ENCODE data around the gene CDC42SE2.

Gene CDC42SE2

DNA sequence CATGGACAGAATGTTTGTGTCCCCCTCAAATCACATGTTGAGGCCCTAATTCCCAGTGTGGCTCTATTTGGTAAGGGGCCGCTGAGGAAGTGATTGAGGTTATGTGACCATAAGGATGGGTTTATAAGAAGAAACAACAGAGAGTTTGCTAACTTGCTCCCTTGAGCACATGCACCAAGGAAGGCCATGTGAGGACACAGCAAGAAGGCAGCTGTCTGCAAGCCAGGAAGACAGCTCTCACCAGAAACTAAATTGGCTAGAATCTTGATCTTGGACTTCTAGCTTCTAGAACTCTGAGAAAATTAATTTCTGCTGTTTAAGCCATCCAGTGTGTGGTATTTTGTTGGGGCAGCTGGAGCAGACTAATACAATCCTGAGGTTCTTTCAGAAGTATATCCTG, 35.2 kb upstream of the CDC42SE2 start:
- Histone ChIP-seq H2AFZ (ENCODE audit: low read depth, low read length, severe bottlenecking) (no peak overlapping the region), H3K9ac (ENCODE audit: low read length) (no peak overlapping the region), H3K4me3 (ENCODE audit: insufficient read depth, low read length, poor library complexity, severe bottlenecking) (no peak overlapping the region), H4K20me1 (ENCODE audit: low read depth, low read length) (no peaks in the 10 kb centered on the region), H3F3A (ENCODE audit: insufficient read depth) (peaks cover 6% of the 10 kb centered on the region; the same call in 1 of the 2 replicates), H3K9me2 (replicated peaks; ENCODE audit: insufficient read depth, low read length) (no peaks in the 10 kb centered on the region), H3K79me2 (ENCODE audit: insufficient read depth, low read length) (no peaks in the 10 kb centered on the region; the same call in 1 of the 2 replicates), H3K4me2 (ENCODE audit: low read depth, low read length, poor library complexity, severe bottlenecking) (no peak overlapping the region), H3K9me3 (ENCODE audit: insufficient read depth, low read length) (no peaks in the 10 kb centered on the region), H3K36me3 (ENCODE audit: low read length) (0 out of 2 replicates have a peak, but pooled peaks cover under 1% of the 10 kb centered on the region), H3K27me3 (ENCODE audit: low read length) (no peaks in the 10 kb centered on the region), H3K27ac (ENCODE audit: low read depth, low read length) (no peak overlapping the region)
- TF ChIP-seq, protein P1, sequence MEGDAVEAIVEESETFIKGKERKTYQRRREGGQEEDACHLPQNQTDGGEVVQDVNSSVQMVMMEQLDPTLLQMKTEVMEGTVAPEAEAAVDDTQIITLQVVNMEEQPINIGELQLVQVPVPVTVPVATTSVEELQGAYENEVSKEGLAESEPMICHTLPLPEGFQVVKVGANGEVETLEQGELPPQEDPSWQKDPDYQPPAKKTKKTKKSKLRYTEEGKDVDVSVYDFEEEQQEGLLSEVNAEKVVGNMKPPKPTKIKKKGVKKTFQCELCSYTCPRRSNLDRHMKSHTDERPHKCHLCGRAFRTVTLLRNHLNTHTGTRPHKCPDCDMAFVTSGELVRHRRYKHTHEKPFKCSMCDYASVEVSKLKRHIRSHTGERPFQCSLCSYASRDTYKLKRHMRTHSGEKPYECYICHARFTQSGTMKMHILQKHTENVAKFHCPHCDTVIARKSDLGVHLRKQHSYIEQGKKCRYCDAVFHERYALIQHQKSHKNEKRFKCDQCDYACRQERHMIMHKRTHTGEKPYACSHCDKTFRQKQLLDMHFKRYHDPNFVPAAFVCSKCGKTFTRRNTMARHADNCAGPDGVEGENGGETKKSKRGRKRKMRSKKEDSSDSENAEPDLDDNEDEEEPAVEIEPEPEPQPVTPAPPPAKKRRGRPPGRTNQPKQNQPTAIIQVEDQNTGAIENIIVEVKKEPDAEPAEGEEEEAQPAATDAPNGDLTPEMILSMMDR (IDR thresholded peaks at IDR 0.05; ENCODE audit: insufficient read depth, low read length, poor library complexity, severe bottlenecking), result no peak
- no peak for TF ChIP-seq EZH2phosphoT487 (conservative IDR thresholded peaks at IDR 0.05; ENCODE audit: low read length)

DNA sequence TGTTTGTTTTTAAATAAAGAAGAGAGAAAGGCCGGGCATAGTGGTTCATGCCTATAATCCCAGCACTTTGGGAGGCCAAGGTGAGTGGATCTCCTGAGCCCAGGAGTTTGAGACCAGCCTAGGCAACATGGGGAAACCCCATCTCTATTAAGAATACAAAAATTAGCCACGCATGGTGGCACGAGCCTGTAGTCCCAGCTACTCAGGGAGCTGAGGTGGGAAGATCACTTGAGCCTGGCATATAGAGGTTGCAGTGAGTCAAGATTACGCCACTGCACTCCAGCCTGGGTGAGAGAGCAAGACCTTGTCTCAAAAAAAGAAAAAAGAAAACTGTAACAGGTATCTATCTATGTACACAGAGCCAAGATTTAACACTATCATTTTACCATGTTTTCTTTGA, 34.2 kb upstream of the CDC42SE2 start:
- no peak overlapping the region for H3K9ac ChIP-seq (ENCODE audit: low read length)
- H3K9me2 ChIP-seq (replicated peaks; ENCODE audit: insufficient read depth, low read length), result no peaks in the 10 kb centered on the region
- H3K79me2 ChIP-seq (ENCODE audit: insufficient read depth, low read length), result no peaks in the 10 kb centered on the region; the same call in 1 of the 2 replicates
- H3K27ac ChIP-seq (ENCODE audit: low read depth, low read length), result no peak overlapping the region
- no peaks in the 10 kb centered on the region for H3K27me3 ChIP-seq (ENCODE audit: low read length)
- H3K36me3 ChIP-seq (ENCODE audit: low read length), result 0 out of 2 replicates have a peak, but pooled peaks cover 3% of the 10 kb centered on the region
- no peak overlapping the region for H3K4me3 ChIP-seq (ENCODE audit: insufficient read depth, low read length, poor library complexity, severe bottlenecking)
- no peak for TF ChIP-seq EZH2phosphoT487 (conservative IDR thresholded peaks at IDR 0.05; ENCODE audit: low read length)
- no peaks in the 10 kb centered on the region for H4K20me1 ChIP-seq (ENCODE audit: low read depth, low read length)
- H3K4me2 ChIP-seq (ENCODE audit: low read depth, low read length, poor library complexity, severe bottlenecking), result no peak overlapping the region
- H3K9me3 ChIP-seq (ENCODE audit: insufficient read depth, low read length), result no peaks in the 10 kb centered on the region
- peaks cover 6% of the 10 kb centered on the region; the same call in 1 of the 2 replicates for H3F3A ChIP-seq (ENCODE audit: insufficient read depth)
- no peak overlapping the region for H2AFZ ChIP-seq (ENCODE audit: low read depth, low read length, severe bottlenecking)

DNA sequence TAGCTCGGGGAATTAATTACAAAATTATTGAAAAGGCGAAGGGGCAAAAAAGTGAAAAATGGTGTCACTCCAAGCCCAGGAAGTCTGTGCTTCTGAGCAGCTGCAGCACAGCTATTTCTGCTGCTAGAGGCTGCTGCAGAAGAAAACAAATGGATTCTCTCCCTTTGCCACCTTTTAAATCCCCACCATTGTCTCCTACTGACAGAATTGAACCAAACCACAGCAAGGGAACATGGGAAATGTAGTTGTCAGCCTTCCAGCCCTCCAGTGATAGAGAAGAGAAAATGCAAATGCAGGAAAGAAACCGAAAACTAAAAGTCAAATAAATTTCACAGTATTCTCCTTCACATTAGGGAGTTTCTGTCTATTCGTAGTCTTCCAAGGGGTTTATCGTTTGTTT, 33.4 kb upstream of the CDC42SE2 start:
- no peak overlapping the region for H3K27ac ChIP-seq (ENCODE audit: low read depth, low read length)

DNA sequence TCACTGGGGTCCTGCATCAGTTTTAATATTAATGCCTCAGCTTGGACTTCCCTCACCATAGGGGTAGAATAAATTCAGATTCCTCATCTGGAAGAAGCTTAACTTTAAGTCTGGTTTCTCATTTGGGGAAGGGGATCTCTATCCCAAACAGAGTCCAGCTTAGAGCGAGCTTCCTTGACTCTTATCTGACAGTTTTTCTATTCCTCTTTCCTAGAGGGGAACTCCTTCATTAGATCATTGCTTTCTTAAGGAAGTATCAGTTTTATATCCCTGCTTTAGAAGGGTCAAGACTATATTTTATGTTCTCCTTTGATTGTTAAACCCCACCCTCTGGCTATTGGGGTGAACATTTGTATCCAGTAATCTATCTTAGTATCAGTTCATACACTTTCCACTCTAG, 24.2 kb upstream of the CDC42SE2 start:
- Histone ChIP-seq H4K20me1 (ENCODE audit: low read depth, low read length) (no peaks in the 10 kb centered on the region), H3K79me2 (ENCODE audit: insufficient read depth, low read length) (no peaks in the 10 kb centered on the region), H3K9me3 (ENCODE audit: insufficient read depth, low read length) (no peaks in the 10 kb centered on the region), H3K9ac (ENCODE audit: low read length) (no peak overlapping the region), H3K27ac (ENCODE audit: low read depth, low read length) (no peak overlapping the region), H3K4me2 (ENCODE audit: low read depth, low read length, poor library complexity, severe bottlenecking) (no peak overlapping the region), H3K27me3 (ENCODE audit: low read length) (no peaks in the 10 kb centered on the region), H3K9me2 (replicated peaks; ENCODE audit: insufficient read depth, low read length) (no peaks in the 10 kb centered on the region), H3K36me3 (ENCODE audit: low read length) (0 out of 2 replicates have a peak, but pooled peaks cover 12% of the 10 kb centered on the region), H3F3A (ENCODE audit: insufficient read depth) (no peaks in the 10 kb centered on the region), H3K4me3 (ENCODE audit: insufficient read depth, low read length, poor library complexity, severe bottlenecking) (no peak overlapping the region), H2AFZ (ENCODE audit: low read depth, low read length, severe bottlenecking) (no peak overlapping the region)
- no peak for TF ChIP-seq EZH2phosphoT487 (conservative IDR thresholded peaks at IDR 0.05; ENCODE audit: low read length)
- TF ChIP-seq, protein P1 (IDR thresholded peaks at IDR 0.05; ENCODE audit: insufficient read depth, low read length, poor library complexity, severe bottlenecking), result no peak

More for the DNA sequence above, 33.4 kb upstream of the CDC42SE2 start:
- Histone ChIP-seq H4K20me1 (ENCODE audit: low read depth, low read length) (no peaks in the 10 kb centered on the region), H3K9me3 (ENCODE audit: insufficient read depth, low read length) (no peaks in the 10 kb centered on the region), H3K9me2 (replicated peaks; ENCODE audit: insufficient read depth, low read length) (no peaks in the 10 kb centered on the region), H3K9ac (ENCODE audit: low read length) (no peak overlapping the region), H3K27me3 (ENCODE audit: low read length) (no peaks in the 10 kb centered on the region), H3F3A (ENCODE audit: insufficient read depth) (peaks cover 6% of the 10 kb centered on the region; the same call in 1 of the 2 replicates), H2AFZ (ENCODE audit: low read depth, low read length, severe bottlenecking) (no peak overlapping the region), H3K4me3 (ENCODE audit: insufficient read depth, low read length, poor library complexity, severe bottlenecking) (no peak overlapping the region), H3K4me2 (ENCODE audit: low read depth, low read length, poor library complexity, severe bottlenecking) (no peak overlapping the region), H3K79me2 (ENCODE audit: insufficient read depth, low read length) (no peaks in the 10 kb centered on the region; the same call in 1 of the 2 replicates), H3K36me3 (ENCODE audit: low read length) (0 out of 2 replicates have a peak, but pooled peaks cover 3% of the 10 kb centered on the region)
- TF ChIP-seq, protein P1 (IDR thresholded peaks at IDR 0.05; ENCODE audit: insufficient read depth, low read length, poor library complexity, severe bottlenecking), result no peak
- TF ChIP-seq EZH2phosphoT487 (conservative IDR thresholded peaks at IDR 0.05; ENCODE audit: low read length), result no peak
